B cell (primary cell): ENCODE data around the gene CTR9. TPM values are rescaled to one million over a fixed set of nuclear protein-coding genes. Genes with fewer than 3 reads are reported as not detected.

Experiments used
- ATAC-seq: fragments of 200-7000 bp; cut with Tn5 transposase; one replicate; pipeline ENCODE4 v1.10.0; 2021; ENCODE audit warnings: low read depth, mild to moderate bottlenecking, moderate number of reproducible peaks, moderate library complexity
- CTCF ChIA-PET: fragments of 350-600 bp; sonication (Branson Sonifier 250); formaldehyde crosslinking; loops from one replicate; lab custom pipeline; 2021; ENCODE audit warnings: antibody characterized with exemption, inconsistent platforms; lab: Charles Lee
- POLR2A ChIA-PET: fragments of 350-600 bp; sonication (Branson Sonifier 250); formaldehyde crosslinking; loops from one replicate; lab custom pipeline; 2021; ENCODE audit warnings: antibody characterized with exemption; lab: Charles Lee
- DNase-seq: peaks from one replicate; pipeline ENCODE4 v3.0.0; 2013
- H2AFZ ChIP-seq: 2 replicates; pipeline ENCODE4 v1.6.1; 2012; ENCODE audit warnings: mild to moderate bottlenecking, low read depth, low read length; ENCODE audit not compliant: insufficient read depth, poor library complexity, severe bottlenecking
- H3K27ac ChIP-seq, 2 donors: 1 replicate in 1 of 2; 2 replicates in 1 of 2; pipeline ENCODE4 v1.5.1; 2012 to 2013; ENCODE audit warnings: low read length in 2 of 2, mild to moderate bottlenecking in 2 of 2, moderate library complexity in 1 of 2
- H3K27me3 ChIP-seq, 4 experiments: fragments of 200-600 bp in 1 of 4; sonication (generic) in 1 of 4; replicated peaks in 1 of 4; 1 replicate in 2 of 4; 2 replicates in 2 of 4; pipeline versions ENCODE4 v1.6.1 to v1.7.0; 2013 to 2016; ENCODE audit warnings: low read length in 3 of 4, mild to moderate bottlenecking in 2 of 4, mixed read lengths in 1 of 4, moderate library complexity in 1 of 4; ENCODE audit not compliant: insufficient read depth in 4 of 4, control insufficient read depth in 3 of 4; ENCODE audit errors: control extremely low read depth in 1 of 4
- H3K36me3 ChIP-seq, 2 experiments: replicated peaks in 1 of 2; 1 replicate in 1 of 2; 2 replicates in 1 of 2; pipeline versions ENCODE4 v1.6.1 to v1.7.1; 2013; ENCODE audit warnings: low read length in 1 of 2; ENCODE audit not compliant: insufficient read depth in 2 of 2, control insufficient read depth in 1 of 2; ENCODE audit errors: control extremely low read depth in 1 of 2, extremely low read depth in 1 of 2
- H3K4me1 ChIP-seq, 2 donors: fragments of 200-600 bp in 1 of 2; sonication (generic) in 1 of 2; 1 replicate in 1 of 2; 2 replicates in 1 of 2; pipeline versions ENCODE4 v1.5.1 to v1.6.1; 2013 to 2017; ENCODE audit warnings: low read length in 2 of 2; ENCODE audit not compliant: control insufficient read depth in 2 of 2, insufficient read depth in 2 of 2
- H3K4me2 ChIP-seq: replicated peaks from 2 replicates; pipeline ENCODE3; 2012; ENCODE audit warnings: mild to moderate bottlenecking, low read depth, low read length; ENCODE audit not compliant: poor library complexity, severe bottlenecking
- H3K4me3 ChIP-seq, 5 experiments: fragments of 200-600 bp in 1 of 5; sonication (generic) in 1 of 5; 1 replicate in 3 of 5; 2 replicates in 2 of 5; pipeline versions ENCODE4 v1.5.1 to v1.7.0; 2011 to 2016; ENCODE audit warnings: low read length in 4 of 5, mild to moderate bottlenecking in 4 of 5, low read depth in 2 of 5, control low read depth in 1 of 5, moderate library complexity in 1 of 5; ENCODE audit not compliant: insufficient read depth in 1 of 5; ENCODE audit errors: control extremely low read depth in 1 of 5, extremely low read depth in 1 of 5
- H3K79me2 ChIP-seq: fragments of 200-600 bp; sonication (generic); one replicate; pipeline ENCODE4 v1.6.0; 2016; ENCODE audit warnings: low read length; ENCODE audit not compliant: control insufficient read depth, insufficient read depth
- H3K9ac ChIP-seq: fragments of 200-600 bp; sonication (generic); 2 replicates; pipeline ENCODE4 v1.6.1; 2017; ENCODE audit warnings: mild to moderate bottlenecking, low read length, moderate library complexity
- H3K9me3 ChIP-seq, 3 donors: one replicate each; pipeline versions ENCODE4 v1.6.1 to v1.7.1; 2013; ENCODE audit warnings: low read length in 2 of 3; ENCODE audit not compliant: control insufficient read depth in 2 of 3, insufficient read depth in 1 of 3; ENCODE audit errors: control extremely low read depth in 1 of 3
- H4K20me1 ChIP-seq: 2 replicates; pipeline ENCODE4 v1.6.0; 2012; ENCODE audit warnings: mild to moderate bottlenecking, low read length; ENCODE audit not compliant: insufficient read depth, control insufficient read depth, poor library complexity, severe bottlenecking
- H3K27ac Mint-ChIP-seq: one replicate; pipeline ENCODE4 v1.8.0; 2021; ENCODE audit warnings: mixed read lengths
- H3K27me3 Mint-ChIP-seq: one replicate; pipeline ENCODE4 v1.8.0; 2021; ENCODE audit warnings: mixed read lengths
- H3K4me1 Mint-ChIP-seq: one replicate; pipeline ENCODE4 v1.8.0; 2021; ENCODE audit warnings: mixed read lengths
- H3K4me3 Mint-ChIP-seq: one replicate; pipeline ENCODE4 v1.8.0; 2021; ENCODE audit warnings: mixed read lengths
- H3K9me3 Mint-ChIP-seq: one replicate; pipeline ENCODE4 v1.8.0; 2022; ENCODE audit warnings: mixed read lengths; ENCODE audit not compliant: insufficient read depth
- EZH2 ChIP-seq: IDR thresholded peaks from 2 replicates; pipeline ENCODE4 v1.6.1; 2012; ENCODE audit warnings: borderline replicate concordance, low read depth, mild to moderate bottlenecking, moderate library complexity, low read length; ENCODE audit not compliant: insufficient read depth, poor library complexity, severe bottlenecking
- WGBS: methylation state at CpG from one replicate; pipeline ENCODE4 v1.1.5; 2013; ENCODE audit warnings: missing lambda C conversion rate; ENCODE audit not compliant: insufficient coverage; 5-methylcytosine and 5-hydroxymethylcytosine counted together
- intact Hi-C: fragments of 100-400 bp; cut with micrococcal nuclease; formaldehyde crosslinking; loops from one replicate; pipeline ENCODE4 v1.10.0; 2022
- polyA plus RNA-seq: library from polyadenylated mRNA; depleted of rRNA; stranded (reverse); fragments of >200 nt; gene quantifications from 2 replicates; pipeline ENCODE4 v1.2.3, GENCODE V29; 2012
- total RNA-seq, 2 donors: library from RNA; stranded (reverse); fragments of 120-200 nt in 1 of 2; gene quantifications; 1 replicate in 1 of 2; 2 replicates in 1 of 2; pipeline versions ENCODE4 v1.2.3 to v1.2.4, GENCODE V29; 2013 to 2022
- TF ChIP-seq, protein P1 (sequence below): fragments of 200-600 bp; IDR thresholded peaks from one replicate; pipeline ENCODE4 v1.8.0; 2022; ENCODE audit warnings: antibody characterized with exemption, mild to moderate bottlenecking

Gene CTR9
- total and polyA plus RNA-seq, 2 donors (not counting 1 experiment from before 2014, with no cell fraction given), result 9.0 to 46.7 TPM

DNA sequence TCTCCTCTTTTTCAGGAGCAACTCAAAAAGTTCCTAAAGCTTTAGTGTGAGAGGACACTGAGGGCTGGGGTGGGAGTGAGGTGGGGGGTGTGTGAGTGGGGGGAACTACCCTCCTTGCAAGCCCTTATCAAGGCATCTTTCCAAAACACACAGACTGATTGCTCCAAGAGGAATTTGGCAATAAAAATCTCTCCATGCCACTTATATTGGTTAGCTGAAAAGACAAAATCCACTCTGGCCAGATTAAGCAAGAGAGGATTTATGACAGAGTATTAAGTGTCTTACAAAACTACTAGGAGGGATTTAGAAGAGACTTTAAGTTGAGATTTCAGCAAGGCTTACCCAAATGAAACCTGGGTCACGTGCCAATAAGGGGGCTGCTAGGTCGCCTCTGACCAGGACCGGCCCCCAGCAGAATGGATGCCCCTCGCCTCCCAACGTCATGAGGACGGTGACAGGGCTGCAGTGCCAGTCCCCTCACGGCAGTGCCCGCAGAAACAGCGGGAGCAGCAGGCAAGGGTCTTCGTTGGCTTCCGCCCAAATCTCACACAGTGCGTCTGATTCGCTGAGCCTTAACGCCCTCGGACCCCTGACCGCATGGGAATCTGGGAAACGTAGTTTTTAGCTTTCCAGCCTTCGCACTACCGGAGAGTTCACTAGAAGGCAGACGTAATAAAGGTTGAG is 22.1 kb upstream of the CTR9 start:
- H3K36me3 ChIP-seq, result no peaks in the 10 kb centered on the region
- Mint-ChIP-seq H3K27me3 (no peaks in the 10 kb centered on the region), H3K4me3 (no peak overlapping the region), H3K4me1 (peaks cover 30% of the 10 kb centered on the region), H3K9me3 (peaks cover 2% of the 10 kb centered on the region), H3K27ac (no peak overlapping the region)
- no peak overlapping the region for H2AFZ ChIP-seq
- ChIA-PET POLR2A (no interaction called here), CTCF (interaction anchor here (1.1 to 9.4 kb wide), 4 partner anchors 317 to 325 kb away, joined by 3 to 171 read pairs (median 33); no protein-coding TSS in a partner anchor)
- no peaks in the 10 kb centered on the region for H4K20me1 ChIP-seq
- peaks cover 0 to 14% (median 2%) of the 10 kb centered on the region in 3 donors for H3K9me3 ChIP-seq
- no peak overlapping the region for H3K4me2 ChIP-seq
- ATAC-seq, result no peak
- intact Hi-C loops, result no loop called here
- TF ChIP-seq, protein P1, sequence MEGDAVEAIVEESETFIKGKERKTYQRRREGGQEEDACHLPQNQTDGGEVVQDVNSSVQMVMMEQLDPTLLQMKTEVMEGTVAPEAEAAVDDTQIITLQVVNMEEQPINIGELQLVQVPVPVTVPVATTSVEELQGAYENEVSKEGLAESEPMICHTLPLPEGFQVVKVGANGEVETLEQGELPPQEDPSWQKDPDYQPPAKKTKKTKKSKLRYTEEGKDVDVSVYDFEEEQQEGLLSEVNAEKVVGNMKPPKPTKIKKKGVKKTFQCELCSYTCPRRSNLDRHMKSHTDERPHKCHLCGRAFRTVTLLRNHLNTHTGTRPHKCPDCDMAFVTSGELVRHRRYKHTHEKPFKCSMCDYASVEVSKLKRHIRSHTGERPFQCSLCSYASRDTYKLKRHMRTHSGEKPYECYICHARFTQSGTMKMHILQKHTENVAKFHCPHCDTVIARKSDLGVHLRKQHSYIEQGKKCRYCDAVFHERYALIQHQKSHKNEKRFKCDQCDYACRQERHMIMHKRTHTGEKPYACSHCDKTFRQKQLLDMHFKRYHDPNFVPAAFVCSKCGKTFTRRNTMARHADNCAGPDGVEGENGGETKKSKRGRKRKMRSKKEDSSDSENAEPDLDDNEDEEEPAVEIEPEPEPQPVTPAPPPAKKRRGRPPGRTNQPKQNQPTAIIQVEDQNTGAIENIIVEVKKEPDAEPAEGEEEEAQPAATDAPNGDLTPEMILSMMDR, result no peak
- TF ChIP-seq EZH2, result no peak
- no peak overlapping the region for H3K4me3 ChIP-seq
- H3K9ac ChIP-seq, result no peak overlapping the region
- no peak for DNase-seq
- H3K79me2 ChIP-seq, result no peaks in the 10 kb centered on the region
- H3K27me3 ChIP-seq, result no peaks in the 10 kb centered on the region
- 92% methylated on average over 15 of the region's 20 CpGs for WGBS
- H3K4me1 ChIP-seq, result peaks cover 10 to 13% of the 10 kb centered on the region in 2 donors
- H3K27ac ChIP-seq, result no peak overlapping the region

DNA sequence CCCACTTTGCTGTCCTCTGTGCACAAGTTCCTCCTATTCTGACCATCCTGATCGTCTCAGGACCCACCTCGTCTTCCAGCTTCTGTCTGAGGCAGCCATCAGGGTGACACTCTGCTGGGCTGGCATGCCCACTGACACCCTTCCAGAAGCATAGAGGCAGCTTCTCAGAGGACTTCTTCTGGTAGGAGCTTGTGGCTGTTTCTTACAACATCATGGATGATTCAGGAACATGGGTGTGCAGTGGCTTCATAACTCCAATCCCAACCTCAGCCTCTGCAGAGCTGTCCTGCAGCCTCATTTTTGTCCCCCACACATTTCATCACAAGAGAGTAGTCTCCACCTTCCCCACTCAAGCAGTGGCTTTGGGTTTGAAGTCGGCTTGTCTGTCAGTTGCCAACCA is 20.9 kb upstream of the CTR9 start:
- Mint-ChIP-seq H3K27me3 (no peaks in the 10 kb centered on the region), H3K27ac (no peak overlapping the region), H3K9me3 (peaks cover 2% of the 10 kb centered on the region), H3K4me3 (no peak overlapping the region), H3K4me1 (peaks cover 32% of the 10 kb centered on the region)
- no peaks in the 10 kb centered on the region for H3K79me2 ChIP-seq
- no peak overlapping the region for H3K9ac ChIP-seq
- DNase-seq, result no peak
- ATAC-seq, result no peak
- H3K27ac ChIP-seq, result no peak overlapping the region
- TF ChIP-seq, protein P1, result no peak
- TF ChIP-seq EZH2, result no peak
- intact Hi-C loops, result loop anchor here (10.0 kb wide), 1 partner anchor 75 kb away; no protein-coding TSS in a partner anchor
- no peak overlapping the region for H3K4me2 ChIP-seq
- H3K4me1 ChIP-seq, result peaks cover 10 to 15% of the 10 kb centered on the region in 2 donors
- no peaks in the 10 kb centered on the region for H3K27me3 ChIP-seq
- ChIA-PET POLR2A (no interaction called here), CTCF (interaction anchor here (1.4 to 9.4 kb wide), 3 partner anchors 216 to 326 kb away, joined by 4 to 171 read pairs (median 58); no protein-coding TSS in a partner anchor)
- no peak overlapping the region for H3K4me3 ChIP-seq
- 100% methylated on average over 2 of the region's 3 CpGs for WGBS
- H2AFZ ChIP-seq, result no peak overlapping the region
- H3K36me3 ChIP-seq, result no peaks in the 10 kb centered on the region
- H3K9me3 ChIP-seq, result peaks cover 0 to 14% (median 2%) of the 10 kb centered on the region in 3 donors
- no peaks in the 10 kb centered on the region for H4K20me1 ChIP-seq
